Stimulated activated CD4-positive, alpha-beta T cell treated with anti-CD3 and anti-CD28 coated beads, Interleukin-1b, Interleukin-23, amount 100 ng/mL, for 4 hours (primary cell): Measurements from ENCODE around the gene PCDHB12.
A peak's percentile ranks its signal among the peaks of the same experiment; 100 is the strongest.
"Not testable (repeated sequence)": the region's sequence is repeated elsewhere in the genome, so short reads cannot be mapped to it uniquely, and the experiment has no call there.

Source experiments
- DNase-seq, 2 donors: peaks; one replicate each; pipeline ENCODE4 v3.0.0-alpha.2; 2020; ENCODE audit warnings: low read depth in 2 of 2

Gene PCDHB12

GRCh38 chr5:141208478-141208877 is at the start of gene PCDHB12:
TSS of gene PCDHB12 (plus strand) at chr5:141208719. CDS start at chr5:141208908, 189 bp downstream.
- DNase-seq: no peak

- no peak for DNase-seq
Measured at GRCh38 chr5:141172381-141173204, 35.9 kb upstream of the PCDHB12 start, which contains the start of gene PCDHB7. TSS of gene PCDHB7 (plus strand) at chr5:141172644. CDS start at chr5:141172836, 192 bp downstream.

- not testable (repeated sequence) for DNase-seq
Measured at GRCh38 chr5:141174291-141175104, 34.0 kb upstream of the PCDHB12 start.

DNA sequence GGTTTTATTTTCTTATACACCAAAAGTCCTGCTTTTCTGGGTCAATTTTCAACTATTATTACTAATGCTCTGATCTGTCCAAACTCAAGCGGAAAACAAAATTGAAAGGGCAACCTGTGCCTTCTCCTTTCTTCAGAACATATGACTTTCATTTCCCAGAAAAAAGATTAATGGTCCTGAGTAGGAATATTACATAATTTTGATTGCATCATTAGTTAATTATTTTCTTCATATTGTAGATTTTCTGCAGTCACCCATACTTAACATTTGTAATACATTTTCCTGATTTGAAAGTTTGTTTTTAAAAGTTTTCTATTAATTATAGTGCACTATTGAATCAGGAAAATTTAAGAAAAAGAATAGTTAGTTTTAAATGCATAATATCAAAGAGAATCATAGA is 32.6 kb upstream of the PCDHB12 start:
- DNase-seq: no peak

- DNase-seq: not testable (repeated sequence)
Measured at GRCh38 chr5:141177577-141178191, 30.8 kb upstream of the PCDHB12 start, which contains the start of gene PCDHB8. TSS of gene PCDHB8 (plus strand) at chr5:141177790. CDS start at chr5:141178035, 245 bp downstream.

DNA sequence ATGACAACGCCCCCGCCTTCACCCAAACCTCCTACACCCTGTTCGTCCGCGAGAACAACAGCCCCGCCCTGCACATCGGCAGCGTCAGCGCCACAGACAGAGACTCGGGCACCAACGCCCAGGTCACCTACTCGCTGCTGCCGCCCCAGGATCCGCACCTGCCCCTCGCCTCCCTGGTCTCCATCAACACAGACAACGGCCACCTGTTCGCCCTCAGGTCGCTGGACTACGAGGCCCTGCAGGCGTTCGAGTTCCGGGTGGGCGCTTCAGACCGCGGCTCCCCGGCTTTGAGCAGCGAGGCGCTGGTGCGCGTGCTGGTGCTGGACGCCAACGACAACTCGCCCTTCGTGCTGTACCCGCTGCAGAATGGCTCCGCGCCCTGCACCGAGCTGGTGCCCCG is 29.1 kb upstream of the PCDHB12 start:
- DNase-seq: not testable (repeated sequence)

- not testable (repeated sequence) for DNase-seq
Measured at GRCh38 chr5:141179876-141180275, 28.6 kb upstream of the PCDHB12 start.

GRCh38 chr5:141180313-141180712 is 28.2 kb upstream of the PCDHB12 start:
- DNase-seq: no peak

DNA sequence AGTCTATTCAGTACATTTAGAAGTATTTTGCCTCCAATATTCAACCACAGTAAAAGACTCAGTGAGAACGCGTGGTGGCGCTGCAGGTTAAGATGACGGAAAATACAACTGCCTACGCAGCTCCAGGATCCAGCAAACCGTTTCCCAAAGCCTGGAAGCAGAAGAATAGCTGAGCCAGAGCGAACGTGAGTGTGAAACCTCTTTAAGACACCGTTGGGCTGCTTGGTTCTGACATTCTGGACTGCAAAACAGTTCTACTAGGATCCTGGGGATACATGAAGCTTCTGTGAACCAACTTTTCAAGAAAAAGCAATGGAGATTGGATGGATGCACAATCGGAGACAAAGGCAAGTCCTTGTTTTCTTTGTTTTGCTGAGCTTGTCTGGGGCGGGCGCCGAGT is 26.3 kb upstream of the PCDHB12 start, which contains the start of gene PCDHB16:
Gene PCDHB16, plus strand, starts transcription at position 140 of the 400 bp plus-strand sequence. Its CDS starts 173 bp downstream, at position 313.
- no peak for DNase-seq

GRCh38 chr5:141184117-141184855 is 24.2 kb upstream of the PCDHB12 start:
- DNase-seq: not testable (repeated sequence)

GRCh38 chr5:141186897-141187512 is 21.5 kb upstream of the PCDHB12 start, which contains the start of gene PCDHB9:
TSS of gene PCDHB9 (plus strand) at chr5:141187161. CDS start at chr5:141187319, 158 bp downstream.
- peak in 1 of 2 donors; percentile 11 for DNase-seq

- DNase-seq: not testable (repeated sequence)
Measured at GRCh38 chr5:141188682-141189081, 19.8 kb upstream of the PCDHB12 start.

DNA sequence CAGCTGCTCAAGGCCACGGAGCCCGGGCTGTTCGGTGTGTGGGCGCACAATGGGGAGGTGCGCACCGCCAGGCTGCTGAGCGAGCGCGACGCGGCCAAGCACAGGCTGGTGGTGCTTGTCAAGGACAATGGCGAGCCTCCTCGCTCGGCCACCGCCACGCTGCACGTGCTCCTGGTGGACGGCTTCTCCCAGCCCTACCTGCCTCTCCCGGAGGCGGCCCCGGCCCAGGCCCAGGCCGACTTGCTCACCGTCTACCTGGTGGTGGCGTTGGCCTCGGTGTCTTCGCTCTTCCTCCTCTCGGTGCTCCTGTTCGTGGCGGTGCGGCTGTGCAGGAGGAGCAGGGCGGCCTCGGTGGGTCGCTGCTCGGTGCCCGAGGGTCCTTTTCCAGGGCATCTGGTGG is 19.4 kb upstream of the PCDHB12 start:
- not testable (repeated sequence) for DNase-seq

GRCh38 chr5:141192110-141192725 is 16.3 kb upstream of the PCDHB12 start, which contains the start of gene PCDHB10:
TSS of gene PCDHB10 (plus strand) at chr5:141192353. CDS start at chr5:141192553, 200 bp downstream.
- peak in 1 of 2 donors; percentile 12 for DNase-seq

- not testable (repeated sequence) for DNase-seq
Measured at GRCh38 chr5:141194332-141194731, 14.2 kb upstream of the PCDHB12 start.

- DNase-seq: no peak
Measured at GRCh38 chr5:141196363-141196762, 12.2 kb upstream of the PCDHB12 start.

GRCh38 chr5:141199359-141200235 is 8.9 kb upstream of the PCDHB12 start, which contains the start of gene PCDHB11:
TSS of gene PCDHB11 (plus strand) at chr5:141199627. CDS start at chr5:141199775, 148 bp downstream.
- no peak for DNase-seq

DNA sequence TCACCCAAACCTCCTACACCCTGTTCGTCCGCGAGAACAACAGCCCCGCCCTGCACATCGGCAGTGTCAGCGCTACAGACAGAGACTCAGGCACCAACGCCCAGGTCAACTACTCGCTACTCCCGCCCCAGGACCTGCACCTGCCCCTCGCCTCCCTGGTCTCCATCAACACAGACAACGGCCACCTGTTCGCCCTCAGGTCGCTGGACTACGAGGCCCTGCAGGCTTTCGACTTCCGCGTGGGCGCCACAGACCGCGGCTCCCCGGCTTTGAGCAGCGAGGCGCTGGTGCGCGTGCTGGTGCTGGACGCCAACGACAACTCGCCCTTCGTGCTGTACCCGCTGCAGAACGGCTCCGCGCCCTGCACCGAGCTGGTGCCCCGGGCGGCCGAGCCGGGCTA is 7.4 kb upstream of the PCDHB12 start:
- DNase-seq: not testable (repeated sequence)

DNA sequence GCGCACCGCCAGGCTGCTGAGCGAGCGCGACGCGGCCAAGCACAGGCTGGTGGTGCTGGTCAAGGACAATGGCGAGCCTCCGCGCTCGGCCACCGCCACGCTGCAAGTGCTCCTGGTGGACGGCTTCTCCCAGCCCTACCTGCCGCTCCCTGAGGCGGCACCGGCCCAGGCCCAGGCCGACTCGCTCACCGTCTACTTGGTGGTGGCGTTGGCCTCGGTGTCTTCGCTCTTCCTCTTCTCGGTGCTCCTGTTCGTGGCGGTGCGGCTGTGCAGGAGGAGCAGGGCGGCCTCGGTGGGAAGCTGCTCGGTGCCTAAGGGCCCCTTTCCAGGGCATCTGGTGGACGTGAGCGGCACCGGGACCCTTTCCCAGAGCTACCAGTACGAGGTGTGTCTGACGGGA is 6.9 kb upstream of the PCDHB12 start:
- DNase-seq: not testable (repeated sequence)
